ENCODE data around the gene EXOC2. TPM values are rescaled to one million over a fixed set of nuclear protein-coding genes. Genes with fewer than 3 reads are reported as not detected.

Gene EXOC2
- total RNA-seq, 1 experiment from 2014 or later, result 17.6 TPM

- no peak overlapping the region for H3K4me2 ChIP-seq (ENCODE audit: low read depth, low read length, poor library complexity, severe bottlenecking)
- H3K27ac ChIP-seq (ENCODE audit: low read length), result no peak overlapping the region
- H3K79me2 ChIP-seq (ENCODE audit: low read length), result peaks cover 53% of the 10 kb centered on the region
- H3K9ac ChIP-seq (ENCODE audit: low read length), result no peak overlapping the region
- no peaks in the 10 kb centered on the region for H3K36me3 ChIP-seq (ENCODE audit: insufficient read depth, low read length)
- no peaks in the 10 kb centered on the region for H3K9me3 ChIP-seq (ENCODE audit: low read length)
- H3K27me3 ChIP-seq (ENCODE audit: low read length), result no peaks in the 10 kb centered on the region
- no peak overlapping the region for H2AFZ ChIP-seq (ENCODE audit: low read length)
- peaks cover 35% of the 10 kb centered on the region for H4K20me1 ChIP-seq (ENCODE audit: insufficient read depth, low read depth, low read length)
- peak; percentile 30 for DNase-seq
- no peak overlapping the region for H3K4me3 ChIP-seq (ENCODE audit: low read length)
- H3K9me2 ChIP-seq (replicated peaks; ENCODE audit: insufficient read depth, low read length), result no peaks in the 10 kb centered on the region
- no peaks in the 10 kb centered on the region for H3K4me1 ChIP-seq (ENCODE audit: low read length)
Observed at GRCh38 chr6:680666-681340, 12.1 kb downstream of the EXOC2 start.

GRCh38 chr6:680251-680650 is 12.7 kb downstream of the EXOC2 start:
- Histone ChIP-seq H2AFZ (ENCODE audit: low read length) (no peak overlapping the region), H4K20me1 (ENCODE audit: insufficient read depth, low read depth, low read length) (peaks cover 30% of the 10 kb centered on the region; the same call in 1 of the 2 replicates), H3K9me3 (ENCODE audit: low read length) (no peaks in the 10 kb centered on the region), H3K9me2 (replicated peaks; ENCODE audit: insufficient read depth, low read length) (no peaks in the 10 kb centered on the region), H3K27me3 (ENCODE audit: low read length) (no peaks in the 10 kb centered on the region), H3K4me2 (ENCODE audit: low read depth, low read length, poor library complexity, severe bottlenecking) (no peak overlapping the region), H3K4me1 (ENCODE audit: low read length) (no peaks in the 10 kb centered on the region), H3K9ac (ENCODE audit: low read length) (no peak overlapping the region), H3K27ac (ENCODE audit: low read length) (no peak overlapping the region), H3K4me3 (ENCODE audit: low read length) (no peak overlapping the region), H3K36me3 (ENCODE audit: insufficient read depth, low read length) (no peaks in the 10 kb centered on the region), H3K79me2 (ENCODE audit: low read length) (peaks cover 50% of the 10 kb centered on the region)
- peak; percentile 37 for DNase-seq

- Histone ChIP-seq H4K20me1 (ENCODE audit: insufficient read depth, low read depth, low read length) (peaks cover 24% of the 10 kb centered on the region; the same call in 1 of the 2 replicates), H3K4me2 (ENCODE audit: low read depth, low read length, poor library complexity, severe bottlenecking) (no peak overlapping the region), H3K4me1 (ENCODE audit: low read length) (no peaks in the 10 kb centered on the region), H2AFZ (ENCODE audit: low read length) (no peak overlapping the region), H3K79me2 (ENCODE audit: low read length) (peaks cover 46% of the 10 kb centered on the region), H3K27ac (ENCODE audit: low read length) (no peak overlapping the region), H3K9ac (ENCODE audit: low read length) (no peak overlapping the region), H3K9me3 (ENCODE audit: low read length) (no peaks in the 10 kb centered on the region), H3K9me2 (replicated peaks; ENCODE audit: insufficient read depth, low read length) (no peaks in the 10 kb centered on the region), H3K27me3 (ENCODE audit: low read length) (no peaks in the 10 kb centered on the region), H3K4me3 (ENCODE audit: low read length) (no peak overlapping the region), H3K36me3 (ENCODE audit: insufficient read depth, low read length) (no peaks in the 10 kb centered on the region)
- DNase-seq, result peak; percentile 4
Observed at GRCh38 chr6:679282-679681, 13.7 kb downstream of the EXOC2 start.

- Histone ChIP-seq H3K9me3 (ENCODE audit: low read length) (no peaks in the 10 kb centered on the region), H4K20me1 (ENCODE audit: insufficient read depth, low read depth, low read length) (peaks cover 21% of the 10 kb centered on the region; the same call in 1 of the 2 replicates), H3K9me2 (replicated peaks; ENCODE audit: insufficient read depth, low read length) (no peaks in the 10 kb centered on the region), H3K36me3 (ENCODE audit: insufficient read depth, low read length) (no peaks in the 10 kb centered on the region), H3K79me2 (ENCODE audit: low read length) (peaks cover 40% of the 10 kb centered on the region), H3K4me3 (ENCODE audit: low read length) (no peak overlapping the region), H2AFZ (ENCODE audit: low read length) (no peak overlapping the region), H3K4me2 (ENCODE audit: low read depth, low read length, poor library complexity, severe bottlenecking) (no peak overlapping the region), H3K9ac (ENCODE audit: low read length) (no peak overlapping the region), H3K4me1 (ENCODE audit: low read length) (no peaks in the 10 kb centered on the region), H3K27me3 (ENCODE audit: low read length) (no peaks in the 10 kb centered on the region), H3K27ac (ENCODE audit: low read length) (no peak overlapping the region)
- no peak for DNase-seq
Observed at GRCh38 chr6:678520-678919, 14.4 kb downstream of the EXOC2 start.

GRCh38 chr6:677919-678318 is 15.0 kb downstream of the EXOC2 start:
- Histone ChIP-seq H3K4me1 (ENCODE audit: low read length) (no peaks in the 10 kb centered on the region), H3K9me3 (ENCODE audit: low read length) (no peaks in the 10 kb centered on the region), H2AFZ (ENCODE audit: low read length) (no peak overlapping the region), H3K4me3 (ENCODE audit: low read length) (no peak overlapping the region), H3K36me3 (ENCODE audit: insufficient read depth, low read length) (no peaks in the 10 kb centered on the region), H3K9ac (ENCODE audit: low read length) (no peak overlapping the region), H4K20me1 (ENCODE audit: insufficient read depth, low read depth, low read length) (peaks cover 15% of the 10 kb centered on the region; the same call in 1 of the 2 replicates), H3K4me2 (ENCODE audit: low read depth, low read length, poor library complexity, severe bottlenecking) (no peak overlapping the region), H3K79me2 (ENCODE audit: low read length) (peaks cover 35% of the 10 kb centered on the region), H3K27me3 (ENCODE audit: low read length) (no peaks in the 10 kb centered on the region), H3K27ac (ENCODE audit: low read length) (no peak overlapping the region), H3K9me2 (replicated peaks; ENCODE audit: insufficient read depth, low read length) (no peaks in the 10 kb centered on the region)
- DNase-seq, result peak; percentile 22

GRCh38 chr6:674956-675355 is 18.0 kb downstream of the EXOC2 start:
- no peak overlapping the region for H3K4me2 ChIP-seq (ENCODE audit: low read depth, low read length, poor library complexity, severe bottlenecking)
- H3K36me3 ChIP-seq (ENCODE audit: insufficient read depth, low read length), result no peaks in the 10 kb centered on the region
- H3K4me1 ChIP-seq (ENCODE audit: low read length), result no peaks in the 10 kb centered on the region
- no peaks in the 10 kb centered on the region for H3K9me3 ChIP-seq (ENCODE audit: low read length)
- no peak overlapping the region for H2AFZ ChIP-seq (ENCODE audit: low read length)
- no peaks in the 10 kb centered on the region for H4K20me1 ChIP-seq (ENCODE audit: insufficient read depth, low read depth, low read length)
- H3K9me2 ChIP-seq (replicated peaks; ENCODE audit: insufficient read depth, low read length), result no peaks in the 10 kb centered on the region
- no peak overlapping the region for H3K4me3 ChIP-seq (ENCODE audit: low read length)
- no peak overlapping the region for H3K27ac ChIP-seq (ENCODE audit: low read length)
- H3K9ac ChIP-seq (ENCODE audit: low read length), result no peak overlapping the region
- DNase-seq, result no peak
- peaks cover 21% of the 10 kb centered on the region for H3K79me2 ChIP-seq (ENCODE audit: low read length)
- H3K27me3 ChIP-seq (ENCODE audit: low read length), result no peaks in the 10 kb centered on the region

GRCh38 chr6:674406-674805 is 18.5 kb downstream of the EXOC2 start:
- peak; percentile 7 for DNase-seq
- no peaks in the 10 kb centered on the region for H3K9me3 ChIP-seq (ENCODE audit: low read length)
- no peaks in the 10 kb centered on the region for H3K9me2 ChIP-seq (replicated peaks; ENCODE audit: insufficient read depth, low read length)
- H4K20me1 ChIP-seq (ENCODE audit: insufficient read depth, low read depth, low read length), result no peaks in the 10 kb centered on the region
- no peak overlapping the region for H3K27ac ChIP-seq (ENCODE audit: low read length)
- no peaks in the 10 kb centered on the region for H3K4me1 ChIP-seq (ENCODE audit: low read length)
- no peak overlapping the region for H3K4me2 ChIP-seq (ENCODE audit: low read depth, low read length, poor library complexity, severe bottlenecking)
- no peak overlapping the region for H3K9ac ChIP-seq (ENCODE audit: low read length)
- H3K79me2 ChIP-seq (ENCODE audit: low read length), result peaks cover 18% of the 10 kb centered on the region
- no peak overlapping the region for H3K4me3 ChIP-seq (ENCODE audit: low read length)
- no peaks in the 10 kb centered on the region for H3K36me3 ChIP-seq (ENCODE audit: insufficient read depth, low read length)
- H2AFZ ChIP-seq (ENCODE audit: low read length), result no peak overlapping the region
- no peaks in the 10 kb centered on the region for H3K27me3 ChIP-seq (ENCODE audit: low read length)

GRCh38 chr6:667253-667927 is 25.5 kb downstream of the EXOC2 start:
- no peaks in the 10 kb centered on the region for H3K27me3 ChIP-seq (ENCODE audit: low read length)
- no peaks in the 10 kb centered on the region for H3K9me3 ChIP-seq (ENCODE audit: low read length)
- H3K4me1 ChIP-seq (ENCODE audit: low read length), result no peaks in the 10 kb centered on the region
- no peak overlapping the region for H2AFZ ChIP-seq (ENCODE audit: low read length)
- no peak overlapping the region for H3K9ac ChIP-seq (ENCODE audit: low read length)
- no peak overlapping the region for H3K4me3 ChIP-seq (ENCODE audit: low read length)
- H3K4me2 ChIP-seq (ENCODE audit: low read depth, low read length, poor library complexity, severe bottlenecking), result no peak overlapping the region
- H3K27ac ChIP-seq (ENCODE audit: low read length), result no peak overlapping the region
- no peaks in the 10 kb centered on the region for H4K20me1 ChIP-seq (ENCODE audit: insufficient read depth, low read depth, low read length)
- no peaks in the 10 kb centered on the region for H3K79me2 ChIP-seq (ENCODE audit: low read length)
- H3K9me2 ChIP-seq (replicated peaks; ENCODE audit: insufficient read depth, low read length), result no peaks in the 10 kb centered on the region
- no peak for DNase-seq
- H3K36me3 ChIP-seq (ENCODE audit: insufficient read depth, low read length), result no peaks in the 10 kb centered on the region
